ENCODE data around the gene DCAF15. TPM values are rescaled to one million over a fixed set of nuclear protein-coding genes. Genes with fewer than 3 reads are reported as not detected.
A peak's percentile ranks its signal among the peaks of the same experiment; 100 is the strongest.
"Not testable (repeated sequence)": the region's sequence is repeated elsewhere in the genome, so short reads cannot be mapped to it uniquely, and the experiment has no call there.

Gene DCAF15
- total RNA-seq, 2 experiments from 2014 or later, result 90.1 to 104 TPM

GRCh38 chr19:13918726-13919411 is 33.4 kb upstream of the DCAF15 start:
- Mint-ChIP-seq H3K27ac (no peak overlapping the region), H3K9me3 (ENCODE audit: insufficient read depth) (no peaks in the 10 kb centered on the region), H3K36me3 (ENCODE audit: low read depth) (peaks cover 45% of the 10 kb centered on the region), H3K4me1 (ENCODE audit: low read depth) (peaks cover 4% of the 10 kb centered on the region), H3K27me3 (ENCODE audit: low read depth) (no peaks in the 10 kb centered on the region), H3K4me3 (no peak overlapping the region)
- CTCF ChIA-PET, result no interaction called here
- POLR2A ChIA-PET, result no interaction called here
- DNase-seq (no peak), ATAC-seq (no peak)

- H3K27me3 Mint-ChIP-seq (ENCODE audit: low read depth), result no peaks in the 10 kb centered on the region
- POLR2A ChIA-PET, result interaction anchor here (0.6 kb wide), 1 partner anchor 78 kb away, joined by 3 read pairs; no protein-coding TSS in a partner anchor
- no peak for ATAC-seq
These were observed 31.8 kb upstream of the DCAF15 start for GRCh38 chr19:13920524-13920923.

DNA sequence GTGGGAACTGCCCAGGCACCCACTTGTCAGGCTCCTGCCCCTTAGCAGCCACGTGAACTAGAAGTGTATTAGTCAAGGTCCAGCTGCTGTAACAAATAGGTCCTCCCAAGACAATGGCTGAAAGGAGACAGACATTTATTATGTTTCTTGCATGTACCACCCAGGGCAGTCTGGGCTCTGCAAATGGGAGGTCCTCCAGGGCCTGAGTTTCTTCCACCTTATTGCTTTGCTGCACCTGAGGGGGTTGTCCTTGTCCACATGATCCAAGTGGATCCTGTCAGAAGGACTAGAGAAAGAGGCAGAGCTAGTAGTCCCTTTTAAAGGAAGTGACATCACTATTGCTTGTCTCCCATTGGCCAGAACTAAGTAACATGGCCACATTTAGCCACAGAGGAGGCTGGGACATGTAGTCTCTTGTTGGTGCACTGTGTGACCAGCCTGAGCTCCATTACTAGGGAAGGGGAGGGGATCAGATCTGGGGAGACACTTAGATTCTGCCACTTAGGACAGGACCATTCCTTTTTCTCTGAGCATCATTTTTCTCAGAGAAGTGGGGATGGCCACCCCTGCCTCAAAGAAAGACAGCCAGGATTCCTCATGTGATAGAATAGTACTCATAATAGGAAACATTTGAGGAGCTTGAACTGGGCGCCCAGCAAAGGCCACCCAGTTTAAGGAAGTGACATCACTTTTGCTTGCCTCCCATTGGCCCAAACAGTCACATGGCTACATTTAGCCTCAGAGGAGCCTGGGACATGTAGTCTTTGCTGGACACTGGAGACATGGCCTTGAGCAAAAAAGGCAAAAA is 31.2 kb upstream of the DCAF15 start:
- peaks cover 4% of the 10 kb centered on the region for H3K4me1 Mint-ChIP-seq (ENCODE audit: low read depth)
- CTCF ChIA-PET, result interaction anchor here (0.7 to 1.3 kb wide), 5 partner anchors 18 to 151 kb away, joined by 3 to 6 read pairs (median 3); partner anchors contain the start of genes IL27RA and MISP3
- H3K27me3 Mint-ChIP-seq (ENCODE audit: low read depth), result no peaks in the 10 kb centered on the region
- POLR2A ChIA-PET, result interaction anchor here (0.6 to 1.6 kb wide), 2 partner anchors 78 to 111 kb away, joined by 3 to 6 read pairs; partner anchors contain the start of gene IL27RA
- ATAC-seq, result peak; percentile 80
- H3K36me3 Mint-ChIP-seq (ENCODE audit: low read depth), result peaks cover 46% of the 10 kb centered on the region
- DNase-seq, result peak; percentile 52
- no peak overlapping the region for H3K4me3 Mint-ChIP-seq
- H3K27ac Mint-ChIP-seq, result peak overlapping the region; percentile 65
- H3K9me3 Mint-ChIP-seq (ENCODE audit: insufficient read depth), result no peaks in the 10 kb centered on the region

More at GRCh38 chr19:13920524-13920923, 31.8 kb upstream of the DCAF15 start:
- peaks cover 44% of the 10 kb centered on the region for H3K36me3 Mint-ChIP-seq (ENCODE audit: low read depth)
- H3K4me1 Mint-ChIP-seq (ENCODE audit: low read depth), result peaks cover 4% of the 10 kb centered on the region
- no peak overlapping the region for H3K4me3 Mint-ChIP-seq
- no peaks in the 10 kb centered on the region for H3K9me3 Mint-ChIP-seq (ENCODE audit: insufficient read depth)
- H3K27ac Mint-ChIP-seq, result peak overlapping the region; percentile 39
- DNase-seq, result no peak
- CTCF ChIA-PET, result interaction anchor here (1.0 to 1.2 kb wide), 3 partner anchors 17 to 138 kb away, joined by 3 to 6 read pairs (median 4); no protein-coding TSS in a partner anchor

- not testable (repeated sequence) for ATAC-seq; DNase-seq; H3K4me3 Mint-ChIP-seq; H3K4me1 Mint-ChIP-seq (ENCODE audit: low read depth); H3K9me3 Mint-ChIP-seq (ENCODE audit: insufficient read depth); H3K27ac Mint-ChIP-seq; H3K27me3 Mint-ChIP-seq (ENCODE audit: low read depth)
- ChIA-PET CTCF (interaction anchor here (1.3 kb wide), 1 partner anchor 150 kb away, joined by 3 read pairs; the partner anchor contains the start of gene MISP3), POLR2A (interaction anchor here (1.6 kb wide), 1 partner anchor 110 kb away, joined by 6 read pairs; the partner anchor contains the start of gene IL27RA)
- H3K36me3 Mint-ChIP-seq (ENCODE audit: low read depth), result peaks cover 47% of the 10 kb centered on the region
These were observed 30.2 kb upstream of the DCAF15 start for GRCh38 chr19:13922118-13922517.

- ChIA-PET POLR2A (no interaction called here), CTCF (no interaction called here)
- no peak for DNase-seq
- ATAC-seq, result no peak
- peaks cover 47% of the 10 kb centered on the region for H3K36me3 Mint-ChIP-seq (ENCODE audit: low read depth)
- H3K27ac Mint-ChIP-seq, result peak overlapping the region; percentile 16
- peaks cover 4% of the 10 kb centered on the region for H3K4me1 Mint-ChIP-seq (ENCODE audit: low read depth)
- no peaks in the 10 kb centered on the region for H3K27me3 Mint-ChIP-seq (ENCODE audit: low read depth)
- H3K4me3 Mint-ChIP-seq, result no peak overlapping the region
- H3K9me3 Mint-ChIP-seq (ENCODE audit: insufficient read depth), result no peaks in the 10 kb centered on the region
These were observed 28.9 kb upstream of the DCAF15 start for GRCh38 chr19:13923194-13923987.

- ATAC-seq (no peak), DNase-seq (no peak)
- peaks cover 3% of the 10 kb centered on the region for H3K4me1 Mint-ChIP-seq (ENCODE audit: low read depth)
- peaks cover 35% of the 10 kb centered on the region for H3K36me3 Mint-ChIP-seq (ENCODE audit: low read depth)
- no peak overlapping the region for H3K4me3 Mint-ChIP-seq
- no peaks in the 10 kb centered on the region for H3K27me3 Mint-ChIP-seq (ENCODE audit: low read depth)
- H3K27ac Mint-ChIP-seq, result no peak overlapping the region
- POLR2A ChIA-PET, result interaction anchor here (0.9 kb wide), 1 partner anchor 15 kb away, joined by 3 read pairs; no protein-coding TSS in a partner anchor
- CTCF ChIA-PET, result interaction anchor here (0.9 to 1.2 kb wide), 2 partner anchors 39 to 96 kb away, joined by 3 read pairs; no protein-coding TSS in a partner anchor
- no peaks in the 10 kb centered on the region for H3K9me3 Mint-ChIP-seq (ENCODE audit: insufficient read depth)
These were observed 26.3 kb upstream of the DCAF15 start for GRCh38 chr19:13926010-13926409.

DNA sequence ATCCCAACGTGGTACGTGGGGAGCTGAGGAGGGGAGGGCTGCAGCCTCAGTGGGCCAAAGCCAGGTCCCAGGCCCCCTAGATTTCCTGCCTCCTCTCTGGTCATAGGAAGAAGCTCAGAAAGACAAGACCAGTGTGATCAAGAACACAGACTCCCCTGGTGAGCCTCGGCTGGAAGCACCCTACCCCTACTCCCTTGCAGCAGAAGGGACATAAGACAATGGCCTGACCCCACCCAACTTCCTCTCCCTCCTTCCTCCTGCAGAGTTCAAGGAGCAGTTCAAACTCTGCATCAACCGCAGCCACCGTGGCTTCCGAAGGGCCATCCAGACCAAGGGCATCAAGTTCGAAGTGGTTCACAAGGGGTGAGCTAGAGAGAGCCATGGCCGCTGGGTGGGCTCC is 25.6 kb upstream of the DCAF15 start:
- Mint-ChIP-seq H3K27me3 (ENCODE audit: low read depth) (no peaks in the 10 kb centered on the region), H3K36me3 (ENCODE audit: low read depth) (peaks cover 28% of the 10 kb centered on the region), H3K4me3 (no peak overlapping the region), H3K9me3 (ENCODE audit: insufficient read depth) (no peaks in the 10 kb centered on the region), H3K4me1 (ENCODE audit: low read depth) (no peaks in the 10 kb centered on the region), H3K27ac (no peak overlapping the region)
- ATAC-seq (no peak), DNase-seq (no peak)
- ChIA-PET POLR2A (no interaction called here), CTCF (interaction anchor here (0.7 to 1.5 kb wide), 2 partner anchors 46 to 121 kb away, joined by 3 read pairs; no protein-coding TSS in a partner anchor)

- H3K9me3 Mint-ChIP-seq (ENCODE audit: insufficient read depth), result no peaks in the 10 kb centered on the region
- ChIA-PET CTCF (no interaction called here), POLR2A (no interaction called here)
- no peak for ATAC-seq
- peaks cover 12% of the 10 kb centered on the region for H3K36me3 Mint-ChIP-seq (ENCODE audit: low read depth)
- H3K4me3 Mint-ChIP-seq, result no peak overlapping the region
- DNase-seq, result no peak
- no peaks in the 10 kb centered on the region for H3K27me3 Mint-ChIP-seq (ENCODE audit: low read depth)
- no peaks in the 10 kb centered on the region for H3K4me1 Mint-ChIP-seq (ENCODE audit: low read depth)
- no peak overlapping the region for H3K27ac Mint-ChIP-seq
These were observed 23.0 kb upstream of the DCAF15 start for GRCh38 chr19:13929340-13929739.

DNA sequence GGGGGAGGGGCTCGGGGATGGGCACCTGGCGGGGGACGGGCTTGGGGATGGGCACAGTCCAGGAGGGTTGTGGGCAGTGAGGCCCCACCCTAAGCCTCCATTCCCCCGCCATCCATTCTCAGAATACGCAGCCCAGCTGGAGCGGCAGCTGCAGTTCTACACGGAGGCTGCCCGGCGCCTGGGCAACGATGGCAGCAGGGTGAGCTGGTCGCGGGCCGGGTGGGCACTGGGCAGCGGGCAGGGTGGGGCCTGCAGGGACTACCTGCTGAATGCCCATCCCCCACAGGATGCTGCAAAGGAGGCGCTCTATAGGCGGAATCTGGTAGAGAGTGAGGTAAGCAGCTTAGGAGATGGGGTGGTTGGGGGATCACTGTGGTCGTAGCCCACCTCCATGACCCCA is 22.4 kb upstream of the DCAF15 start:
- POLR2A ChIA-PET, result no interaction called here
- Mint-ChIP-seq H3K27me3 (ENCODE audit: low read depth) (no peaks in the 10 kb centered on the region), H3K4me3 (no peak overlapping the region), H3K36me3 (ENCODE audit: low read depth) (peaks cover 10% of the 10 kb centered on the region), H3K27ac (no peak overlapping the region), H3K4me1 (ENCODE audit: low read depth) (no peaks in the 10 kb centered on the region), H3K9me3 (ENCODE audit: insufficient read depth) (no peaks in the 10 kb centered on the region)
- no peak for DNase-seq
- CTCF ChIA-PET, result no interaction called here
- no peak for ATAC-seq

- ChIA-PET POLR2A (no interaction called here), CTCF (no interaction called here)
These were observed 21.9 kb upstream of the DCAF15 start for GRCh38 chr19:13930402-13930801.

DNA sequence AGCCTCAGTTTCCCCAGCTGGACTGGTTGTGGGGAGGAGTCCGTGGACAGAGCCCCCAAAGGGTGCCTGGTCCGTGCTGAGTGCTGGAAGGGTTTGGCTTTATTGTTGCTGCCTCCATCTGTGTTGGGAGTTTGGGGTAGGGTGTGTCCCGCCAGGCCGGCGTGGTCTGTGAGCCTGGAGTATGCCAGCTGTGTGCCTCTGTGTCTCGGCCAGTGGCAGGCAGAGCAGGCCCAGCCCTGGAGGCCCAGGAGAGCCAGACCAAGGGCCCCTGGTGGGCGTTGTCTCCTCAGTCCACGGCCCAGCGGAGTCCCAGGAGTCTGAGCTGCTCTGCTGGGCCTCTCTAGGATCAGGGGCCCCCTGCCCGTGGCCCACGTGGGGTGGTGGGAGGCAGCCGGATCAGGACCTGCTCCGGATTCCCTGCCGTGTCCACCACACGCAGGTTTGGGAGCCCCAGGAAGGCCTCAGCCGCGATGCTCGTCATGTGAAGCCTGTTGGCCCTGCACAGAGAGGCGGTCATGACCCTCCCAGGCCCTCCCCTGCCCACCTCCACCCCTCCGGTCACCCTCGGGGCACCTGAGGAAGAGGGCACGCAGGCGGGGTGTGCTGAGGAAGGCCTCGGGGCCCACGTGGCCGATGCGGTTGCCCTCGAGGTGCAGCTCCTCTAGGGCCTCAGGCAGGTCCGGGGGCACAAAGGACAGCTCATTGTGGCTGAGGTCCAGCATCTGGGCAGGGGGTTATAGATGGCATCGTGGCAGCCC is 20.7 kb upstream of the DCAF15 start:
- no peak overlapping the region for H3K27ac Mint-ChIP-seq
- no peak for DNase-seq
- ChIA-PET CTCF (interaction anchor here (1.1 kb wide), 1 partner anchor 141 kb away, joined by 3 read pairs; the partner anchor contains the start of gene MISP3), POLR2A (no interaction called here)
- H3K9me3 Mint-ChIP-seq (ENCODE audit: insufficient read depth), result no peaks in the 10 kb centered on the region
- H3K4me1 Mint-ChIP-seq (ENCODE audit: low read depth), result peaks cover 2% of the 10 kb centered on the region
- ATAC-seq, result no peak
- H3K27me3 Mint-ChIP-seq (ENCODE audit: low read depth), result no peaks in the 10 kb centered on the region
- no peak overlapping the region for H3K4me3 Mint-ChIP-seq
- peaks cover 7% of the 10 kb centered on the region for H3K36me3 Mint-ChIP-seq (ENCODE audit: low read depth)

More at GRCh38 chr19:13930402-13930801, 21.9 kb upstream of the DCAF15 start:
- H3K36me3 Mint-ChIP-seq (ENCODE audit: low read depth), result peaks cover 9% of the 10 kb centered on the region
- ATAC-seq, result no peak
- no peaks in the 10 kb centered on the region for H3K4me1 Mint-ChIP-seq (ENCODE audit: low read depth)
- no peak overlapping the region for H3K27ac Mint-ChIP-seq
- H3K4me3 Mint-ChIP-seq, result no peak overlapping the region
- no peak for DNase-seq
- no peaks in the 10 kb centered on the region for H3K27me3 Mint-ChIP-seq (ENCODE audit: low read depth)
- no peaks in the 10 kb centered on the region for H3K9me3 Mint-ChIP-seq (ENCODE audit: insufficient read depth)
